Kidney glomerular epithelial cell (primary cell): ENCODE measurements around the gene DNAH5.
"Not testable (repeated sequence)": the region's sequence is repeated elsewhere in the genome, so short reads cannot be mapped to it uniquely, and the experiment has no call there.

Source experiments
- DNase-seq: peaks from one replicate; lab custom pipeline; 2025; lab: John Stamatoyannopoulos, UW

DNAH5 gene

DNA sequence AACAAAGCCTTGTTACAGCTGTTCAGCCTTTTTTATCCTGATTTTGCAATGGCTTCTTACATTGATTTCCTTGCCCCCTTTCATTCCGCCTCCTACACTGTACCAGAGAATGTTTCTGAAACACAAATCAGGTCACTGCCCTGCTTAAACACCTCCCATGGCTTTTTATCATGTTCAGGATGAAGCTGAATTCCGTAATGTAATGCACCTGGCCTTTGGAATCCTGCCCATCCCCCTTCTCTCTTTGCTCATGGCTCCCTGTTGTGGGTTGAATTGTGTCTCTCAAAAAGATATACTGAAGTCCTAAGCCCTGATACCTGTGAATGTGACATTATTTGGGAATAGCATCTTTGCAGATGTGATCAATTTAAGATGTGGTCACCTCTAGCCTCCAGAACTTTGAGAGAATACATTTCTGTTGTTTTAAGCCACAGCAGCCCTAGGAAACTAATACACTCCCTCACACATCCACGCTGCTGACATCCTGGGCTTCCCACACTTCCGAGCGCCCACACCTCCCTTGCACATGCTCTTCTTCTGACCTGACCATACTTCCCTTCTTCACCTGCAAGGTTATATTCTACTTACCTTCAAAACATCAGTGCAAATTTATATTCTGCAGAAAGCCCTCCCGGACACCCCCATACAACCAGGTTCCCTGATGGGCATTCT is 101.2 kb downstream of the DNAH5 start:
- no peak for DNase-seq

DNA sequence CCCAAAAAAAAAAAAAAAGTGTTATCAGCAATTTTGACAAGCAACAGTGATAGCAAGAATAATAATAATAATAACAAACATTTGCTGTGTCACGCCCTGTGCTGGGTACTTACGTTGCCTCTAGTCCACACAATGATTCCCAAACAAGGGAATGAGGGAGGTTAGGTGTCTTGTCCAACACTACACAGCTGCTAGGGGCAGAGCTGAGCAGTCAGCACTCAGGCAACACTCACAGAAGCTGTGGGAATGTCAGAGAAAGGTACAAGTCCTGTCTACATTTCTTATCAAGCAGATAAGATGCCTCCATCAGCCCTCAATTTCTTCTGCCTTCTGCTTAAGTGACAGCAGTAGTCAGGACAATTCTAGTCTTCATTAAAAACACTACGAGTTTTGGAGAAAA is 111.0 kb downstream of the DNAH5 start:
- DNase-seq = no peak

DNA sequence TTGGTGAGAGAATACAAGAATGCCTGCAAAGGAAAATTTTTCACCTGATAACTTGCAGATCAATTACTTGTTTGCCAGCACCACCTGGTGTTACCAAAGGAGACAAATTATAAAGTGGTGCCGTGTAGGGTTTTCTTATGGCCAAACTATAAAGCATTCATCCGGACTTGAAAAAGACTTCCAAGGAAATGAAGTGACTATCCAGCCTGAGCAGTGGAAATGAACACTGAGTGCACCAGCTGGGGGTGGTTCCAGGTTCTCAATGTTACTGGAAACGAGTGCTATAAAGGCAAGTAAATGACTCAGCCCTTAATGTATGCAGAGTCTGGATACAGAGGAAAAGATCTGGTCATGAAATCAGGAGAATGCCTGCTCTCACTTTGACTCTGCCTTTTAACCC is 113.1 kb downstream of the DNAH5 start:
- no peak for DNase-seq

DNA sequence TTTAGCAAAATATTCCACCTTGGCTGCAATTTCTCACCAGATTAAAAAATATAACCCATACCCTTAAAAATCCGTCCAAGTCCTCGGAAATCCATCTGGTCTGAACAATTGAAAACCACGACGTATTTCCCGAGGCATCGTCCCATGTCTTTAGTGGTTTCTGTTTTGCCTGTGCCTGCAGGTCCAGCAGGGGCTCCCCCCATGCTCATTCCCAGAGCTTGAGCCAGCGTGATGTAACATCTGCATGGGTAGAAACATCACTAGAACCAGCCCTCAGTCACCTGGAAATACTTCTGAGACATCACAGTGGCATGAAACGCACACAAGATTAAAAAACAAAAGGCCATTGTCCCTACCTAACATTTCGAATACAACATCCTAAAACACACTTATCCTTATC is 114.0 kb downstream of the DNAH5 start:
- DNase-seq = no peak

DNA sequence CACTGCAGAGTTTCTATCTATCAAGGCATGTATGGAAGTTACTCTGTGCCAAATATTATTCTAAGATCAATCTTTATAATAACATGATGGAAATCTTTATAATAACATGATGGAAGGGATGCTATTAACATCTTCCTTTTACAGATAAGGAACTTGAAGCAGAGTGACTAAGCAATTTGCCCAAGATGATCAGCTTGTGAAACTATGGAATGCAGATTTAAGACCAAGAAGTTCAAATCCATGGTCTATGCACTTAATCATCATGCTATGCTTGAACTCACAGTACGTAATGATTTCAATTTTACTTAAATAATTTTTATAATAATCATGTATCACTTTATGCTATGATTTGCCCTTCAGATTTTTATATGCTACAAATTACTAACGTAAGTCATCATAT is 123.1 kb downstream of the DNAH5 start:
- no peak for DNase-seq

DNA sequence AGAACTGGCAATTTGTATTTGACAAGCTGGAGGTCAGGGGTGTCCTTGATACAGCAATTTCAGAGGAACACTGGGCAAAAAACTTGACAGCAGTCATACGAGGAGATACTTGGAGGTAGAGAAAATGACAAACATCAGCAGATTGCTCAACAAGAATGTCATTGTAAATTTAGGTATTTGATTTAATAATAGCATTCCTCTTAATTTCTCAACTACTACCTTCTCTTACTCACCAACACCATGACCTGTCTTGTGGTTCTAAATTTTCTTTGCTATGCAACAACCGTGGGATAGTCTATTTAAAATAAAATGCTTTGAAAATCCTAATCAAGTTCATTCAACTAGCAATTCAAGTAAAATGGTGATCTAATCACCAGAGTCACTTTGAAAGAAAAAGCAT is 128.4 kb downstream of the DNAH5 start:
- no peak for DNase-seq

DNA sequence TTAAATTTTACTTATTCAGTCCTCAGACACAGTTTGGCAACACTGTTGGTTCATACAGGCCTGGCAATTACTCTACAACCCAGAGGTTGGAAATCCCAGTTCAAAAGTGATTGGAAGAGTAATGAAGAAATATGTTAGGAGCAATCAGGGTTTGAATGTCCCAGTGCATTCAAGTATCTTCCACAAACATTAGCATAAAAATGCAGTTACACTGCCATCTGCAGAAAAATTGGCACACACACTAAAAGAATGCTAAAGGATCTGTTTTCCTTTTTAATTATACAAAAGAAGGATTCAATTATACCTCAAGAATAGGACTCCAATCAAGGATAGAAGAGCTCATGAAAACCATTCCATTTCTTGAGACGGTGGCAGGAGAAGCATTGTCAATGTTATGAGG is 130.2 kb downstream of the DNAH5 start:
- DNase-seq = peak; percentile 0

DNA sequence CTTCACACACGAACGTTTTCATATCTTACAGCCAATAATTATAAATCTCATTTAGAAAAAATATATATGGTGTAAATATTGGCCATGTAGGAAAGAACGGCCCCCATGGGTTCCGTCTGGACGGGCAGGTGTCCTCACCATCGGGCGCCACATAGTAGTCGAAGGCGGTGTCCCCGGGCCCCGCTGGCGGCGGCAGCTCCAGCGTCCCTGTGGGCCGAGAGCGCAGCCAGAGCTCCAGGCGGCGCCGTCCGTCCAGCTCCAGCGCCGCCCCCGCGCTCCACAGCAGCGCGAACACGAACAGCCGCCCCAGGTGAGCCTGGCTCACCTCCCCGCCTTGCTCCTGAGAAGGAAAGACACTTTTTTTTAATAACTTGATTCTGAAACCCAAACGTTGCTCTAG is 134.6 kb downstream of the DNAH5 start:
- DNase-seq = no peak

DNA sequence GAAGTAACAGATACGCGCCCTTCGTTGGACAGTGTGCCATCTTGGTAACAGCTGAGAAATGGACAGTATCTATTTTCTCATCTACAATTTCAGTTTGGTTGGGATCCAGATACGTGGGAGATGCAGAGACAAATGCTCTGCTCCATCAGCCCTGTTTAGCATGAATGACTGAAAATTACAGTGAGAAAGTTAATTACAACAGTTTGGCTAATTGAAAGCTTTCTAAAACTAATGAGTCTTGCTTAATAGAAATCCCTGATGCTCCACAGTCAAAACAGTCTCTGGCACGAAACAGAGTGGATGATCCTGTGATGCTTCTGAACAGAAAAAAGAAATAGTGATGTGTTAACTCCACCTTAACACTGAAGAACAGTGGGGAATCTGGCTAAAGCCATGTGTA is 140.2 kb downstream of the DNAH5 start:
- DNase-seq = no peak

DNA sequence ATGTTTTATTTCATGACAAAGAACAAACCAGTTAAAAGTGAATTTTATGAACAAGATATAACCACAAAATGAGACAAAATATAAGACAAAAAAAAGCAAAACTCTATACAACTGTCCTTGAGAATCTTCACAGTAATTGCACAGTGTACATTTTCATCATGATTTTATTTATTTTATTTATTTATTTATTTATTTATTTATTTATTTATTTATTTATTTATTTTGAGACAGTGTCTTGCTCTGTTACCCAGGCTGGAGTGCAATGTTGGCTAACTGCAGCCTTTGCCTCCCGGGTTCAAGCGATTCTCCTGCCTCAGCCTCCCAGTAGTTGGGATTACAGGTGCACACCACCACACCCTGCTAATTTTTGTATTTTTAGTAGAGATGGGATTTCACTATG is 145.9 kb downstream of the DNAH5 start:
- DNase-seq = not testable (repeated sequence)

DNA sequence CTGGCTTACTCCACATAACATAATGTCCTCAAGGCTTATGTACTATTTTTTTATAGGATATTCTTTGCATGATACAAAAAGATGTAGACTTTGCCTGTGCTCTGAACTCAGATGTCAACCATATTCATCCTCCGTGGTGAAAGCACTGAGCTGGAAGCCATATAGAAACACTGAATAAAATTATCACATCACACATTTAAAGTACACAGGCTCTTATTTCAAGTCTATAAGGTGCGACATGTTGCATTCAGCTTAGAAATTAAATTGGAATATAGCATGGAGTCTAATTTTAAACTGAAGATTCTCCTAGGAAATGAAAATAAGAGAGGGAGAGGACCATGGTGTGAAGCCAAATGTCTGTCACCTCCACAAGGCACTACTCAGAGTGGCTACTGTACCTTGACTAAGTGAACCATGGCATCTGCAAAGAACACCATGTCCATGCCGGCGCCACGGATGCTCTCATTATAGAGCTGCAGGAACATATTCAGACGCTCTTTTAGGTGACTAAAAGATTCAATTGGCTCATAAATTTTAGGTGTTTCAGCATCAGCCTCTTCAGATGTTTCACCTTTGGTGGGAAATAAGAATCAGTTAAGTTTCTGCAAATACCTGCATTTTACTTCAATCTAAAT is 158.6 kb downstream of the DNAH5 start:
- DNase-seq = no peak

DNA sequence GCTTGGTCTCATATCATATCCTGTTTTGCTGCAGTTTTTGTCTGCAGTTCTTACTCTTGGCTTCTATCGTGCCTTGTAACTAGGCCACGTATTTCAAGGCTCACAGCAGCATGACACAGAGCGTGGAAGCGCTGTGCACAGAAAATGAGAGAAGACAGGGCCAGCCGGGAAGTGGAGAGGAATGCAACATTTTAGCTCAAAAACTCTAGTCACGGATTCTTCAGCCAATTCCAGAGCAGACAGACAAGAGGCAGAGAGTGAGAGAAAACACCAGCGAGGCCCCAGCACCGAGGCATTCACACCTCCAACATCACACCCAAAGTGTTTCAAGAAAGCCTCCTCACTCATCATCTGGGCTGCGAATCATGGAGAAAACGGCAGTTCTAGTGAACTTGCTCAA is 160.8 kb downstream of the DNAH5 start:
- no peak for DNase-seq

DNA sequence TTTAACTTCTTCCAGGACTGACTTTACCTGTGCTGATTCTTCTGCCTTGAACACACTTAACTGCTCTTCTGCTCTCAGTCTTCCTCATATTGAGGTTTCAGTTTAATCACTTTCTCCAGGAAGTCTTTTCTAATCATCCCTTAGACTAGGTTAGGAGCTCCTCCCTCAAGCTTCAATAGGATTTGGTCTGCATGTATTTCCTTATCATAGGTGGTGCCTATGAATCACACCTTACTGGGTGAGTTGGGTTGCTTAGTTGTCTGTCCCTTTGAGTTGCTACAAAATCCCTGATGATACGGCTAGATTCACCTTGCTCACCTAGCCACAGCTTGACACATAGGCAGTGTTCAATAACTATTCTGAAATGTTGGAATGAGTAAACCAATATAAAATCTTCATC is 164.4 kb downstream of the DNAH5 start:
- DNase-seq = no peak

DNA sequence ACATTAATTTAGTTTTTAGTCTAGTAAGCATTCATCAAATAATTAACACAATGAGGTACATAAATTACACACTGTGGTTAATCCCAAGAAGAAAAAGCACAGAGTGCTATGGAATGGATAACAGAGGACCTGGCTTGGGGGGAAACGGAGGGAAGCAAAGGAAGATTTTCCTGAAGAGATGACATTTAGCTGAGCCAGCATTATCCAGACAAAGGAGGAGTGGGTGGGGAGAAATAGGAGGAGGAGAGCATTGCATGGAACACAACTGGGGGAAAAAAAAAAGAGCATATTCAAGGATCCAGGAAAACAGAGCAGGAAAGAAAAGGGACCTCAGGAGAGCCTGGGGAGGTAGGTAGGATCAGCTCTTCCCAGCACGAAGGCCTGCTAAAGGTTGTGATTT is 170.8 kb downstream of the DNAH5 start:
- no peak for DNase-seq

DNA sequence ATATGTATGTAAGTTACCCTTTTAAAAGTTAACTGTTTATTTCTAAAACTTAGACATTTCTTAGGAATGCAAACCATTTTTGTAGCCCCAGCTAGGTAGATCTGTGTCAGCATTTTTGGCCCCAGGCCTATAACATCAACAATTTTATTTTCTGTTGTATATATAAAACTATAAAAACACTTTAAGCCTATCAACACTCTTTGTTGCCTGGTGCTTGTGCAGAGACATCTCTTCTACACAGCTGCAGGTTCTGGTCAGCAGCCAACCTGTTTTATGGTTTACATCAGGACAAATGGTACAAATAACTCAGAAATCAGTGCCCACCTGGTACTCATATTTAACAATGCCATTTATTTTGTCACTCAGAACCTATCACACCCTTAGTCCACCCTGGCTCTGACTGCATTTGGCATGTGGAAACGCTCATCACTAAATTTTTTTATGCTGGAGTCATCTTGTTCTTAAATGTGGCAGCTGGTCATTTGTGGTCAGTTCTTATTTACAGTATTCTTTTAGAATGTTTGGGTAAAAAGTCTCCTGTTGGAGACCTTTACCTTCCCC is 173.4 kb downstream of the DNAH5 start:
- no peak for DNase-seq

DNA sequence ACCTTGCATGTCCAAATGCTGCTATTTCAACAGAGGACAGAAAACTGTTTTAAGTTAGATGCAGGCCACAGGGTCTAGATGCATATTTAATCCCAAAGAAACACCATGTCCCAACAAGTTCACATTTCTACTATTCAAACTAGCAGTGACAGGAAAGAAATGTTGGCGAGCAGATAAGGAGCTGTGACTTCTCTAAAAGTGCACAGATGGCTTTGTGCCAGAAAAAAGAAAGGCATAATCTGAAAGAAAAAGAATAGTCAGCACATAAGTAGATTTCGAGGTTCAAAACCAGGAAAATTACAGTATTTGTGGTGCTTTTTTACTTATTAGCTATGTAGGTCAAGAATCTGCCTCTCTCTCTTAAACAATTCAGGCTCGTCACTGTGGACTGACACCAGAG is 178.3 kb downstream of the DNAH5 start:
- DNase-seq = no peak

DNA sequence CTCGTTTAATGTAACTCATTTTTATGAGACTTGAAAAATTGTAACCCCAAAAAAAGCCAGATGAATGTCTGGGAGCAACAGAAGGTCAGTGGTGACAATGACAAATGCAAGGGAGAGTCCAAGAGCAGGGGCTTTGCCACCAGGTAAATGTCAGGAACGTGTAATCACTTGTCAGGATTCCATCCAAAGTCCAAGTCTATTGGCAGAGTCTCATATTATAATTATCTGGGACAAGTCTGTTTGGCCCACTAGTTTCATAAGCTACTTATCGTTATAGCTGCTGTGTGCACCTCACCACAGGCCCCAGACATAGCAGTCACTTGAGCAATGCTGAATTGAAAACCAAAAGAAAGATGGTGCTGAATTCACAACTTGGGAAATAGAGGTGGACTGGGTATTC is 180.8 kb downstream of the DNAH5 start:
- DNase-seq = no peak

DNA sequence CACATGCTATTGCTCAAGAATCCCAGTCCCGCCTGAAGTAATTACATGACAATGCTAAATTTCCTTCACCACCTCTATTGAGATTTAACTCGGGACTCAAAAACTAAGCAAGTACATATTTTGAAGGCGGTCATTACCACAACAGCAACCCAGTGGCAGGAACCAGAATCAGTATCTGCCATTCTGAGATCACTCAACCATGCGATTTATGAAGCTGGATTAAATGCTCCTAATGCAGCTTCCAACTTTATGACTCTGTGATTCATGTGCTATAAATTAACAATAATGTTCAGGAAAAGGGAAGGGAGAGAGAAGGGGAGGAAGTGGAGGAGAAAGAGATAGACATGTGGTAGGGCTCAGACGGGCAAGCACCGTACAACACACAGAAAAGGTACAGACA is 194.7 kb downstream of the DNAH5 start:
- no peak for DNase-seq

DNA sequence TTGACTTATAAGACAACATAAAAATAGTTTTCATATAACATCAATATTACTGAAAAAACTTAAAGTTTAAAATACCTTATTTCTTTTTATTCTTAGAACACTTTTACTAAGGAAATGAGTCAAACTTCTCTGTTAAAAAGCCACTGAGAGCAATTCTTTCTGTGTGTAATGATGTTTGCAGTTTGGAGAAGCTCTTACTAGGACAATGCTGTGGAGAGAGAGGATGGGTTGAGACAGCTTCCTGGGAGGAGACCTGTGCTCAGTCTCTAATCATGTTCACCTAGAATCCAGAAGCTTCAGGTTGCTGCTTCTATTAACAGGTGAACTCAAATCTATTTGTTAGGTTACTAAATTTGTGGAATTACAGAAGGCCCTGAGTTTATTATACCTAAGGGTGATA is 198.5 kb downstream of the DNAH5 start:
- DNase-seq = no peak

DNA sequence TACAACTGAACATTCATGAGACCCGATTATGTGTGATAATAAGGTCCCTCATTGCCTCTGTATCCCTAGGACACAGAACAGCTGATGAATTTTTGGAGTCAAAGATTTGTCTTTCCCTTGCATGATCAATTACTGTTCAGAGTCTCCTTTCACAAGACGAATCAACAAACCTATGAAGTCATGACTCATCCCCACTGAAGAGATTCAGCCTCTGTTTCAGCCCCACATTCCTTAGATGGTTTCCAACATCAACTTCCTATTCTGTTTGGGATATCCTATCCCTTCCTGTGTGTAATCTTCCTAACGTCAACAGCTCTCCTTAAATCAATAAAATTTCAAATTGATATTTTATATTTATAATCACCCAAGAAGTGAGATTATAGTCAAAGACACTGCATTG is 199.0 kb downstream of the DNAH5 start:
- peak; percentile 87 for DNase-seq

DNA sequence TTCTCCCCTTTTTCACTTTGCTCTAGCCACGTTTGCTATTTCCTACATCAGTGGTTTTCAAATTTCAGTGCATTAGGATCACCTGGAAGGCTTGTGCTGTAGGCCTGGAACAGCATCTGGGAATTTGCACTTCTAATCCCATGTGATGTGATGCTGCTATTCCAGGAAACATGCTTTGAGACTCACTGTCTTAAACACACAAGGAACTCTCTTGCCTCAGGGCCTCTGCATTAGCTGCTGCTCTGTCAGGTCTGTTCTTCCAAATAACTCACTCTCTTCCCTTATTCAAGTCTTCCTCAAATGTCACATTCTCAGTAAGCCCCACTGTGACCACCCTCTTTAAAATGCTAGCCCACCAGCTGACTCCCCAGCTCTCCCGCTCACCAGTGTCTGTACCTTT is 204.0 kb downstream of the DNAH5 start:
- DNase-seq = no peak

DNA sequence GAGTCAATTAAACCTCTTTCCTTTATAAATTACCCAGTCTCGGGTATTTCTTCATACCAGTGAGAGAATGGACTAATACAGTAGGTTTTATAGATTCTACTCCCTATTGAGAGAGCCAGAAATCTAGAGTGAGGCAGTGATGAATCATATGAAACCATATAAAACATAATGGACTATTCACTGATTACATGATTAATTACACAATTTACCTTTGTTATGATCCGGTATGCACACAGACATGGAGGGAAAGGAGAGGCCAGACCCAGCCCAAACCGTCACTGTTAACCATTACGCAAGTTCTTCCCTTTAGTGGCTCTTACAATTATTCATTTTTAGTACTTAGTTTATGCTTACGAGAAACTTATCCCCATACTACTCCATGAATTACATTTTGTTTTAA is 205.0 kb downstream of the DNAH5 start:
- no peak for DNase-seq

DNA sequence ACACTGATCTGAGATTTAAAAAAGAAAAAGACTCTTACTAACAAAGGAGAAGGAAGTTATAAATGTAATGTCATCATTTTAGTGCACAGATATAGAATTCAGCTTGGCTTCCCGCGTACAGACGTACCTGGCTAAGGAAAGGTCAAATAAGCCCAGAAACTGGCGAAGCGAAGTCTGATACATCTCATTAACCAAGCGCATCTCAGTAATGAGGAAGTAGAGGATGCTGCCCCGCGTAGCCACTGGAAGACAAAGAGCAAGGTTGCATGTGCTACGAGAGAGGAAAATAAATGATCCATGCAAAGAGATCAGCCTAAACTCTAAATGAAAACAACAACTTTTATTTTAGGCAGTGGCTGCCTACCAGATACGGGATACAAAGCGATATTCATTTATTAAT is 208.8 kb downstream of the DNAH5 start:
- DNase-seq = peak; percentile 24

DNA sequence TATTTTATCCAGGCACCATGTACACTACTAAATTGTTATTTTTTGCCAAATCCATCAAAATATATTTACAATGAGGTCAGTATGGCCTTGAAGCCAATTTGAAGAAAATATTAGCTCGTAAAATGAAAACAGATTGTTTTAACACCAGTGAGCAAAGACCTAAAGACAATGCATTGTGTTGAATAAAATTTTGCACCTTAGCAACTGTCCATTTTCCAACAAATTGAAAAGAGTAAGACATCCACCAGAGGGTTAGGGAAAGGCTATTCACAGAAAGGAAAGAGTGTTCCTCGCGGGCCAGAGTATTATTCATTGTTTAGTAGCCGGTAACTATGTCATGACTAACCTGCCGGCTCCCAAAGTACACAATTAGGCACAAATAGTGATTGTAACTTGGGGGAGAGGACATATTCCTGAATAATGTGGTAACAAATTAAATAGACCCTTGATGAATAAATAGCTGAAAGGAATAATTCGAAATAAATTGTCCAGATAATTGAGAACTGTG is 213.3 kb downstream of the DNAH5 start:
- DNase-seq = no peak
